SK-N-DZ (cell line): ENCODE data around the gene NCK1.
A peak's percentile ranks its signal among the peaks of the same experiment; 100 is the strongest.
"Not testable (repeated sequence)": the region's sequence is repeated elsewhere in the genome, so short reads cannot be mapped to it uniquely, and the experiment has no call there.

ENCODE experiments used
- DNase-seq: peaks from one replicate; pipeline ENCODE4 v3.0.0-alpha.2; 2015; ENCODE audit warnings: low spot score

Gene NCK1

GRCh38 chr3:136946978-136947377 is 85.0 kb downstream of the NCK1 start:
- DNase-seq: no peak

GRCh38 chr3:136947477-136947876 is 85.5 kb downstream of the NCK1 start:
- no peak for DNase-seq

- no peak for DNase-seq
Measured at GRCh38 chr3:136949146-136949545, 87.1 kb downstream of the NCK1 start.

GRCh38 chr3:136949708-136950107 is 87.7 kb downstream of the NCK1 start:
- DNase-seq: no peak

DNA sequence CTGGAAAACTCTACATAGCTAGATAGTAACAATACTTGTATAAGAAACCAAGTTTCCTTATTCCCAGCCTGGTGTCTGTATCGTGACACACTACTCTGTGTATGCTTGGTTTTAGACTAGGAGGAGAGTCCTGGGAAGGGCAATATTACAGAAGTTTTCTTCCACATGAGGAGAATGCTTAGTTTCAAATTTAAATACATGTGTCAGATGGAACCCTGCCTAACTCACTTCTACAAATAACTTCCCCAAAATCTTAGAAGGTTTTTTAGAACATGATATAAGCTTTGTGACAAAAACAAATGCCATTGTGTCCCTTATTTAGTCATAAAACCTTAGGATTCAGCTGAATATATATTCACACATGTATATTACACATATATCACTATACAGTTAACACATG is 88.6 kb downstream of the NCK1 start:
- no peak for DNase-seq

GRCh38 chr3:136952292-136952691 is 90.3 kb downstream of the NCK1 start:
- no peak for DNase-seq

DNA sequence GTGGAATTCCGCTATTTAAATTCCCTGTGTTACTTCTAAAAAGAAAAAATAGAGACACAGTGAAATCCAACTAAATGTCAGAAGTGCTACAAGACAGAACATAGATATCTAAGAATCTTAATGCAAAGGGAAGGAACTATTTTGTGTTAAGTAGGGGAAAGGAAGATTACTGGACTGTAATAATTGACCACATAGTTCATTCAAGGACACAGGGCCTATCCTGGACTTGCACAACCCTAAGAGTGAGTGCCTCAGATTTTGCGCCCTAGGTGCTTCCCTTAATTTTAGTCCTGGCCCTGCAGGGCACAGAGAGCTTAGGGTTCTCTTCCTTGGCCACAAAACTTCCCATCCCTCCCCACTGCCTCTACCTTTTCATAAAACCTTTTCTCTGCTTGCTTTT is 92.2 kb downstream of the NCK1 start:
- DNase-seq: no peak

DNA sequence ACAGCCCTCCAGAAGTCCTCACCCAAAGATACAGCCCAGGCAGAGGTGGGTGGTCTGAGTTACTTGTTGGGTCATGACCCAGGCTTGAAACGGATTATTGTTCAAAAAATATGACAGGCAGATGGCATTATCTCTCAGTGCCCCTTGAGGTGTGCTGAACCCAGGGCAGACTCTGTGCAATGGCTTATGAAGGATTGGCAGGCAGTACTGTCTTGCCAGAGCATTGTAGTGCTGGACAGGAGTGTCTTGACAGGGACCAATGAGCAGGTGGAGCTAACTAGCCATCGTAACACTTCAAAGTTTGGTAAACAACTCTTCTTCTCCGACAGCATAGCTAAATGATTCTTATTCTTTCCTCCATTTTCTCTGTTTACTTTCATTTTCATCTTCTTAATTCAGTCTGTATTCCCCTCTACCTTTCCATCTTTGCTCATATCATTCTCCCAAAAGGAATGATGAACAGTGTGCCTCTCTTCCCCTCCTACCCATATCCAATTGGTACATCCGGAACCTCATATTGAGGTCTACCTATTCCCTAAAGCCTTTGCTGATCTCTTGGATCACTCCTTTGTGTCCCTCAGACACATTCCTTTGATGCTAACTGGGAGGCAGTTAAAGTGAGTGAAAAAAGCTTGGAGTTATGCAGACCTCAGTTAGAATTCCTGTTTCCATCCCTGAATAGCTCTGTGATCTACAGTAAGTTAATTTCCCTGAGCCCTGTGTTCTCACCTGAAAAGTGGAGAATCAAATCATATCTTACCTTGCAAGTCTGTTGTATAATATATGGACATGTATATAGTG is 93.2 kb downstream of the NCK1 start:
- DNase-seq: no peak

DNA sequence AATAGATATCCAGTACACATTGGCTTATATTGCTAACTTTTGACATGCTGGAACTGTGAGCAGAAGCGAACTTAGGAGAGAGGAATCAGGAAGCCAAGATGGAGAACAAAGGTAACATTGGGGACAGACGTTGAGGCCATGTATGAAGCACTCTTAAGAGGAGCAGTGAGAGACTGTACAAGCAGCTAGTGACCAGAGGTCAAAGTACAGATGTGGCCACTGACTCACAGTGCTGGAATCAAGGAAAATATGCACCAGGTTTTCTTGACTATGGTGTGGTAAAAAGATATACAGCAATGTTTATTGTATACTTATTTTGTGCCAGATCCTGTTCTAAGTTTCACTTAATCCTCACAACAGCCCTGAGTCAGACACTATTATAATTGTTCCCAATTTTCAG is 93.8 kb downstream of the NCK1 start:
- DNase-seq: no peak

- no peak for DNase-seq
Measured at GRCh38 chr3:136956971-136957370, 95.0 kb downstream of the NCK1 start.

DNA sequence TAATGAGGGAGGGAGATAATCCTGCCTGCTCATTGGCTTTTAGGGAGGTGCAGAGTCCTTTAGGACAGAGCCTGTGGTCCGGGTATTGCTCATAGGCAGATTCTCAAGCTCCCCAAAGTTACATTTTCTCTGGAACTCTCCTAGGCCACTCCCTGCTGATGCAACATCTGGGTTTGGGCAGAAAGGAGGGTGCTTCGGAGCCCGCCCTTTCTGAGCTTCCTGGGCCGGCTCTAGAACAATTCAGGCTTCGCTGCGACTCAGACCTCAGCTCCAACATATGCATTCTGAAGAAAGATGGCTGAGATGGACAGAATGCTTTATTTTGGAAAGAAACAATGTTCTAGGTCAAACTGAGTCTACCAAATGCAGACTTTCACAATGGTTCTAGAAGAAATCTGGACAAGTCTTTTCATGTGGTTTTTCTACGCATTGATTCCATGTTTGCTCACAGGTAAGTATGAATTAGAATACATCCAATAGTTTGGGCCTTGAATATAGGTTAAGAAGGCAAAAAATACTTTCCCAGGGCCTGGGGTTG is 95.8 kb downstream of the NCK1 start, which contains the start of gene IL20RB:
TSS of gene IL20RB (plus strand) at position 233 of the 538 bp plus-strand sequence. CDS start at position 364, 131 bp downstream.
- no peak for DNase-seq

GRCh38 chr3:136958939-136959338 is 96.9 kb downstream of the NCK1 start:
- no peak for DNase-seq

DNA sequence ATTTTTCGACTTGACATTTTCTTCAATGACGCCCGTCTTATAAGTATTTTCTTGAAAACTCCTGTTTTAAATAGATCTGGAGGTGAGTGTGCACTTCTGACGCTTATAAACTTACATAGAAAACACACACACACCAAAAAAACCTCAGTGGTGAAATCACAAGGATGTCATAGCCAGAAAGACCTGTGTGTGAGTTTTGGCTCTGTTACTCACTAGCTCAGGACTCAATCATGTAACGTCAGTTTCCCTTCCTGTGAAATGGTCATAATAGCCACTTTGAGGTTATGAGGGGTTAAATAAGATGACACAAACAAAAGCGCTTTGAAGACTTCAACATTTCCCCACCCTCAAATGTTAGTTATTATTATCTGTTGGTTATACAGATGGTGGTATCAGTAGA is 97.6 kb downstream of the NCK1 start:
- DNase-seq: no peak

GRCh38 chr3:136960838-136961836 is 99.1 kb downstream of the NCK1 start:
- DNase-seq: no peak

GRCh38 chr3:136962927-136963326 is 100.9 kb downstream of the NCK1 start:
- no peak for DNase-seq

- not testable (repeated sequence) for DNase-seq
Measured at GRCh38 chr3:136969539-136969938, 107.5 kb downstream of the NCK1 start.

- no peak for DNase-seq
Measured at GRCh38 chr3:136973352-136973751, 111.3 kb downstream of the NCK1 start.

DNA sequence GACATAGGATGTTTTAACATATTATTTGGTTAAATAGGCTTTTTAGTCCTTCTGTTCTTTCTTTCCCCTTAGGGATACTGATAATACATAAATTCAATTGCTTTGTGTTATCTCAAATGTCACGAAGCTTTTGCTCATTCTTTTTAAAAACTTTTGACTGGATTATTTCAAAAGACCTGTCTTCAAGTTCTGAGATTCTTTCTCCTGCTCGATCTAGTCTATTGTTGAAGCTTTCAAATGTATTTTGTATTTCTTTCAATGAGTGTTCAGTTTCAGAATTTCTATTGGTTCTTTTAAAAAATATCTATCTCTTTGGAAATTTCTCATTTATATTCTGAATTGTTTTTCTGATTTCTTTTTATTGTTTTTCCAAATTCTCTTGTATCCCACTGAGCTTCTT is 112.7 kb downstream of the NCK1 start:
- DNase-seq: no peak

- peak; percentile 20 for DNase-seq
Measured at GRCh38 chr3:136979204-136979603, 117.2 kb downstream of the NCK1 start.

- no peak for DNase-seq
Measured at GRCh38 chr3:136979684-136980083, 117.7 kb downstream of the NCK1 start.

DNA sequence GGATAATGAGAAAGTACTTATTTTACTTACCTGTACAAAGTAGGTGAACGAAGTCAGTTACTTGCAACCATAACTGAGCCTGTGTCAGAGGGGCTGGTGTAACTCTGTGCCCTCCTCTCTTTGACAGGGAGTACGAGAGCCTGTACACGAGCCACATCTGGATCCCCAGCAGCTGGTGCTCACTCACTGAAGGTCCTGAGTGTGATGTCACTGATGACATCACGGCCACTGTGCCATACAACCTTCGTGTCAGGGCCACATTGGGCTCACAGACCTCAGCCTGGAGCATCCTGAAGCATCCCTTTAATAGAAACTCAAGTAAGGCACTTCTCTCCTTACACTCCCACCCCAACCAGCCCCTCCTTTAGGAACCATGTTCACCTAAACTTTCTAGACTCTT is 120.0 kb downstream of the NCK1 start:
- no peak for DNase-seq

- no peak for DNase-seq
Measured at GRCh38 chr3:136982520-136983138, 120.6 kb downstream of the NCK1 start.
